ENCODE data around the gene C2.
"Not testable (repeated sequence)": the region's sequence is repeated elsewhere in the genome, so short reads cannot be mapped to it uniquely, and the experiment has no call there.

C2 gene

DNA sequence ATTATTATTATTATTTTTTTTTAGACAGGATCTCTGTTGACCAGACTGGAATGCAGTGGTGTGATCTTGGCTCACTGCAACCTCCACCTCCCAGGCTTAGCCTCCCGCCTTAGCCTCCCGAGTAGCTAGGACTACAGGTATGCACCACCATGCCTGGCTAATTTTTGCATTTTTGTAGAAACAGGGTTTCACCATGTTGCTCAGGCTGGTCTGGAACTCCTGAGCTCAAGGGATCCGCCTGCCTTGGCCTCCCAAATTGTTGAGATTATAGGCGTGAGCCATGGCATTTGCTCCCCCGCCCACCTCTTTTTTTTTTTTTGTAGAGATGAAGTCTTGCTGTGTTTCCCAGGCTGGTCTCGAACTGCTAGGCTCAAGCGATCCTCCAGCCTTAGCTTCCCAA lies 18.2 kb upstream of the C2 start:
- H3K36me3 ChIP-seq (ENCODE audit: insufficient read depth, low read length); H3K27ac ChIP-seq (ENCODE audit: low read depth, low read length); H3K4me3 ChIP-seq (ENCODE audit: low read depth in 1 of 2, low read length in 2 of 2); H3K9me3 ChIP-seq (ENCODE audit: low read length); H3K9ac ChIP-seq (ENCODE audit: low read length); H3K4me1 ChIP-seq (ENCODE audit: insufficient read depth, low read length); H3K27me3 ChIP-seq (ENCODE audit: control insufficient read depth in 1 of 2, insufficient read depth in 2 of 2, low read length in 2 of 2): not testable (repeated sequence)

DNA sequence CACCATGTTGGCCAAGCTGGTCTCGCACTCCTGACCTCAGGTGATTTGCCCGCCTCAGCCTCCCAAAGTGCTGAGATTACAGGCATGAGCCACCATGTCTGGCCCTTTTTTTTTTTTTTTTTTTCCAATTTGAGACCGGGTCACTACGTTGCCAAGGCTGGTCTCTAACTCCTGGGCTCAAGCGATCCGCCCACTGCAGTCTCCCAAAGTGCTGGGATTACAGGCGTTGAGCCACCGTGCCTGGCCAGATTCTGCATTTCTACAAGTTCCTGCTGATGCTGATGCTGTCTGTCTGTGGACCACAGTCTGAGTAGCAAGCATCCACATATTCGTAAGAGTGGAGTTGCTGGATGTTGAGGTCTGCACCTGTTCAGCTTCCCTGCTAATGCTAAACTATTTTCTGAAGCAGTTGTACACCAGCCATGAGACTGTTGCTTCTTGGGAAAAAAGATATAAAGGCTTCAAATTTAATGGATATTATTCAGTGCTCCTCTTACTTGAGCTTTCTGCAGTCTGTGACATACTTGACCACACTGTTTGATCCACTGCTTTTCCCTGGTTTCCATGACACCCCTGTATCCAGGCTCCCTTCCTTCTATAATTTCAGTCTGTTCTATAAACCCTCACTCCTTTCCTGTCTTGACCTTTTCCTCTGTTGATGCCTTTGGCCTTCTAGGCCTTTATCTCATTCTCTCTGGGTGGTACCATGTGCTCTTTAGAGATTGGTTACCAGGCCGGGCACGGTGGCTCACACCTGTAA lies 15.5 kb upstream of the C2 start:
- no peak overlapping the region for H3K9ac ChIP-seq (ENCODE audit: low read length)
- H3K4me3 ChIP-seq (ENCODE audit: low read depth in 1 of 2, low read length in 2 of 2) = no peak overlapping the region
- H3K27me3 ChIP-seq (ENCODE audit: control insufficient read depth in 1 of 2, insufficient read depth in 2 of 2, low read length in 2 of 2) = no peaks in the 10 kb centered on the region
- no peaks in the 10 kb centered on the region for H3K36me3 ChIP-seq (ENCODE audit: insufficient read depth, low read length)
- no peaks in the 10 kb centered on the region for H3K9me3 ChIP-seq (ENCODE audit: low read length)
- no peaks in the 10 kb centered on the region for H3K4me1 ChIP-seq (ENCODE audit: insufficient read depth, low read length)
- H3K27ac ChIP-seq (ENCODE audit: low read depth, low read length) = no peak overlapping the region

DNA sequence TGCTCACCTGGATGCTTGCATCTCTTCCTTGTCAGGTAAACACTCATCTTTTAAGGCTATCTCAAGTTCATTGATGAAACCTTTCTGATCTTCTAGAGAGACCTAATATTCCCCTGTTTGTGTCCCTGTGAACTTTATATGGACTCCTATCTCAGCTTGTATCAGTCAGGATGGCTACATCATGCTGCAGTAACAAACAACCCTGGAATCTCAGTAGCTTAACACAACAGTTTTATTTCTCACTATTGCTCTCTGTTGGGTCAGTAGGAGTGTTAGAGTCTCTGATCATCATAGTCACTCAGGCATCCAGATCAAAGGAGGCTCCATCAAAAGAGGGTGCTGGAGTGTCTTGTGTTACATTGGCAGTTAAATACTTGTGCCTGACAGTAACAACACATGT lies 12.2 kb upstream of the C2 start:
- no peak overlapping the region for H3K9ac ChIP-seq (ENCODE audit: low read length)
- no peaks in the 10 kb centered on the region for H3K27me3 ChIP-seq (ENCODE audit: control insufficient read depth in 1 of 2, insufficient read depth in 2 of 2, low read length in 2 of 2)
- no peaks in the 10 kb centered on the region for H3K4me1 ChIP-seq (ENCODE audit: insufficient read depth, low read length)
- H3K4me3 ChIP-seq (ENCODE audit: low read depth in 1 of 2, low read length in 2 of 2) = no peak overlapping the region
- no peaks in the 10 kb centered on the region for H3K9me3 ChIP-seq (ENCODE audit: low read length)
- no peaks in the 10 kb centered on the region for H3K36me3 ChIP-seq (ENCODE audit: insufficient read depth, low read length)
- H3K27ac ChIP-seq (ENCODE audit: low read depth, low read length) = no peak overlapping the region

DNA sequence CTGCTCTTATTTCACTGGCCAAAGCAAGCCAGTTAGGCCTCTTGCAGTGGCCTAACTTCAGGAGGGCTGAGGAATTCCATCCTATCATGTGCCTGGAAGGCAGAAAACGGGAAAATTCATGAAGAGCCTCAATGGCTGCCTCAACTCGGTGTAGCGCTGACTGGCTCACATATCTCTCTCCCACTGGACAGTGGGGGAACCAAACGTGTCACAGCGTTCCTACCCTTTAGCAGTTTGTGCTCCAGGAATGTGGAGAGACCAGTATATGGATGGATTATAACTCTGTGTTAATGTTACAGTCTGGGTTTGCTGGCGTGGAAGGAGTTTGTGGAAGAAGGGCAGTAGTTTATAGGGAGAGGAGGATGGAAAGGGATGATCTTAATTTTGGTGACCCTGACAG lies 11.8 kb upstream of the C2 start:
- Histone ChIP-seq H3K4me3 (ENCODE audit: low read depth in 1 of 2, low read length in 2 of 2) (no peak overlapping the region), H3K4me1 (ENCODE audit: insufficient read depth, low read length) (no peaks in the 10 kb centered on the region), H3K27ac (ENCODE audit: low read depth, low read length) (no peak overlapping the region), H3K27me3 (ENCODE audit: control insufficient read depth in 1 of 2, insufficient read depth in 2 of 2, low read length in 2 of 2) (no peaks in the 10 kb centered on the region), H3K9me3 (ENCODE audit: low read length) (no peaks in the 10 kb centered on the region), H3K36me3 (ENCODE audit: insufficient read depth, low read length) (no peaks in the 10 kb centered on the region), H3K9ac (ENCODE audit: low read length) (no peak overlapping the region)

DNA sequence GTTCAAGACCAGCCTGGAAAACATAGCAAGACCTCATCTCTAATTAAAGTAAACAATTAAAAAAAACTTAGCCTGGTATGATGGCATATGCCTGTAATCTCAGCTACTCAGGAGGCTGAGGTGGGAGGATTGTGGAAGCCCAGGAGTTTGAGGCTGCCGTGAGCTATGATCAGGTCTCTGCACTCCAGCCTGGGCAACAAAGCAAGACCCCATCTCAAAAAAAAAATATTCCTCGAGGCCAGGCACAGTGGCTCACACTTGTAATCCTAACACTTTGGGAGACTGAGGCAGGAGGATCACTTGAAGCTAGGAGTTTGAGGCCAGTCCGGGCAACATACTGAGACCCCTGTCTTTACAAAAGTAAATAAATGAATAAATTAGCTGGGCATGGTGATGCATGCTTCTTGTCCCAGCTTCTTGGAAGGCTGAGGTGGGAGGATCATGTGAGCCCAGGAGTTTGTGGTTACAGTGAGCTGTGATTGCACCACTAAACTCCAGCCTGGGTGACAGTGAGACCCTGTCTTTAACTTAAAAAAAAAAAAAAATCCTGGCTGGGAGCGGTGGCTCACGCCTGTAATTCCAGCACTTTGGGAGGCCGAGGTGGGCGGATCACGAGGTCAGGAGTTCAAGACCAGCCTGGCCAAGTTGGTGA lies 9.3 kb upstream of the C2 start:
- Histone ChIP-seq H3K9ac (ENCODE audit: low read length) (no peak overlapping the region), H3K4me1 (ENCODE audit: insufficient read depth, low read length) (no peaks in the 10 kb centered on the region), H3K27me3 (ENCODE audit: control insufficient read depth in 1 of 2, insufficient read depth in 2 of 2, low read length in 2 of 2) (no peaks in the 10 kb centered on the region), H3K9me3 (ENCODE audit: low read length) (no peaks in the 10 kb centered on the region), H3K36me3 (ENCODE audit: insufficient read depth, low read length) (no peaks in the 10 kb centered on the region), H3K27ac (ENCODE audit: low read depth, low read length) (no peak overlapping the region), H3K4me3 (ENCODE audit: low read depth in 1 of 2, low read length in 2 of 2) (no peak overlapping the region)

DNA sequence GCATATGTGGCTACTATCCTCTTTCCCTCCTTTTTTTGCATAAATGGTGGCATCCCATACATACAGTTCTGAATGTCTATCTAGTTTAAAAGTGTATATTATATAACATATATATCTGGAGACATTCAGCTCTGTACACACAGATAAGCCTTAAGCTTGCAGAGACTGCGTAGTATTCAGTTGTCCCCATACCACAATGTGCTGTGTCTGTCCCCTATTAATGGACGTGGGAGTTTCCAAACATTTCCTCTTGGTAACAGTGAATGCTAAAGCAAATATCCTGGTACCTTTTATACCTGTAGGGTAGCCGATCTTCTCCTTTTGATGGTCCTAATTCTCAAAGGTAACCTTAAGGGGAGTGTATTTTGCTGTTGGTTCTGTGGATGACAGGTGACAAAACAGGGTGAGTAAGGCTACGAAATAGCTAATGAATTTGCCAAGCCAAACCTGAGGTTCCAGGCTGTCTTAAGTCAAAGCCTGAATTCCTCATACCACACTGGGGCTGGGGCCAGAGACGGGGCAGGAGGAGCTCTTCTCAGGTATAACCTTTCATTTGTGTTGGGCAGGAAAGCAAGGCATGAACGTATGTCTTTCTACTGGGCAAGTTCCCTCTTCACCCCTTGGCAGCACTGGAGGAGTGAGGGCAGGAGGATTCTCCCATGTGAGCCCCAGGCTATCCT lies 7.8 kb upstream of the C2 start:
- Histone ChIP-seq H3K9ac (ENCODE audit: low read length) (no peak overlapping the region), H3K4me1 (ENCODE audit: insufficient read depth, low read length) (no peaks in the 10 kb centered on the region)

DNA sequence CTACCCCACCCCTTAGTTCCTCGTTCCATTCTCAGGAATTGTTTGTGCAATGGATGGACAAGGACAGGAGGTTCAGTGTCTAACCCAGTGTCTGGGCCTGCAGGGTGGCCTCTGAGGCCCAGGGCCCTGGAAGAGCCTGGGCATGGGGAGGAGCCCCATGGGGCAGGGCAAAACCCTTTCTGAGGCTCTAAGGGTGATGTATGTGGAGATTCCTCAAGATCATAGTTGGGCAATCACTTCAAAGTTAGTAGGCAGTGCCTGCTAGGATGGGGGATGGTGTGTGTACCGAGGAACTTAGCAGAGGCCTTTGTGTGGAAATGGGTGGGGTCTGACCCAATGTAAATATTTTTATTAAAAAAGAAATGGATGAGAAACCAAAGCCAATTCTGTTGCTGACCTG lies 6.7 kb upstream of the C2 start:
- H3K9me3 ChIP-seq (ENCODE audit: low read length) = no peaks in the 10 kb centered on the region
- no peak overlapping the region for H3K4me3 ChIP-seq (ENCODE audit: low read depth in 1 of 2, low read length in 2 of 2)
- H3K9ac ChIP-seq (ENCODE audit: low read length) = no peak overlapping the region
- H3K4me1 ChIP-seq (ENCODE audit: insufficient read depth, low read length) = no peaks in the 10 kb centered on the region
- no peaks in the 10 kb centered on the region for H3K27me3 ChIP-seq (ENCODE audit: control insufficient read depth in 1 of 2, insufficient read depth in 2 of 2, low read length in 2 of 2)
- no peaks in the 10 kb centered on the region for H3K36me3 ChIP-seq (ENCODE audit: insufficient read depth, low read length)
- no peak overlapping the region for H3K27ac ChIP-seq (ENCODE audit: low read depth, low read length)

More for the DNA sequence above, 7.8 kb upstream of the C2 start:
- Histone ChIP-seq H3K27me3 (ENCODE audit: control insufficient read depth in 1 of 2, insufficient read depth in 2 of 2, low read length in 2 of 2) (no peaks in the 10 kb centered on the region), H3K4me3 (ENCODE audit: low read depth in 1 of 2, low read length in 2 of 2) (no peak overlapping the region), H3K36me3 (ENCODE audit: insufficient read depth, low read length) (no peaks in the 10 kb centered on the region), H3K27ac (ENCODE audit: low read depth, low read length) (no peak overlapping the region), H3K9me3 (ENCODE audit: low read length) (no peaks in the 10 kb centered on the region)

DNA sequence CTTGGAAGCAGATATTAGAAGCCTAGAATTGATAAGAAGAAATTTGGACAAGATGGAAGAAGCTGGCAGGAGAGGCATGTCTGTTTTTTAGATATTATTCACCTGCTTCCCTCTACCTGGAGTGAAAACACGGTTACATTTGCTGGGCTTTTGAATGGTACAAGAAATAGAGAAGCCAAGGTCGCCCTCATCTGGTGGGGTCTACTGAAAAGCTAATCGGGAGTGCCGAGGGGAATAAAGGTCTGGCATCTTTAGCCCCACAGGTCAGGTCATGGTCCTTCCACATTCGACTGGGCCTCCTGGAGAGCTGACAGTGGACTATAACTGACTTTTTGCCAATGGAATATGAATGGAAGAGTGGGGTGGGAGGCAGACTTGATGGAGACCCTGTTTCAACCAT lies 4.6 kb upstream of the C2 start:
- H3K4me1 ChIP-seq (ENCODE audit: insufficient read depth, low read length) = no peaks in the 10 kb centered on the region
- no peak overlapping the region for H3K27ac ChIP-seq (ENCODE audit: low read depth, low read length)
- H3K9ac ChIP-seq (ENCODE audit: low read length) = no peak overlapping the region
- H3K36me3 ChIP-seq (ENCODE audit: insufficient read depth, low read length) = no peaks in the 10 kb centered on the region
- H3K27me3 ChIP-seq (ENCODE audit: control insufficient read depth in 1 of 2, insufficient read depth in 2 of 2, low read length in 2 of 2) = no peaks in the 10 kb centered on the region
- H3K9me3 ChIP-seq (ENCODE audit: low read length) = no peaks in the 10 kb centered on the region
- H3K4me3 ChIP-seq (ENCODE audit: low read depth in 1 of 2, low read length in 2 of 2) = no peak overlapping the region

DNA sequence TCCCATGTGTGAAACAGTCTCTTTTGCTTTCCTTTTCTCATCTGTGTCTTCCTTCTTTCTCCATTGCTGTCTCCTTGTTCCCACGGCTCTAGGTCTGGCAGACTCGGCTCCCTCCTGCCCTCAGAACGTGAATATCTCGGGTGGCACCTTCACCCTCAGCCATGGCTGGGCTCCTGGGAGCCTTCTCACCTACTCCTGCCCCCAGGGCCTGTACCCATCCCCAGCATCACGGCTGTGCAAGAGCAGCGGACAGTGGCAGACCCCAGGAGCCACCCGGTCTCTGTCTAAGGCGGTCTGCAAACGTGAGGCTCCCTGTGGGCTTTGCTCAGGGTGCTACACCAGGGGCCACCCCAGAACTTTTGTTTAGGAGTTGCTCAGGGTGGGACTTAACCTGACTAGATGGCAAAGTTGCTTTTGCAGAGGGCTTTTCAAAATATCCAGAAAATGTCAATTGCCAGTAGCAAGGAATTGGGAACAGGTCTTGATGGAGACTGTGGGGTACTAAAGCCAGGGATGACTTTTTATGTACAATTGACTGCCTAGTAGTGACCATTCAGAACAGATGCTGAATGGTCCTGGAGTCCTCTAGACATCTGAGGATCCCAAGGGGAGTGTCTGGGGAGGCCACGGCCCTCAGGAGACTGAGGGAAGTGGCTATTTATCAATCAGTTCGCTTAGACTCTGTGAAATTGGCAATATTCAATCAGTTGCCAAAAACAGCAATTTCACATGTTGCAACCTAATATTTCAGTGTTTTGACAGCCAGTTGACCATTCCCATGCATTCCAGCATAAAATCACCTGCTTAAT lies 550 bp downstream of the C2 start:
- no peaks in the 10 kb centered on the region for H3K4me1 ChIP-seq (ENCODE audit: insufficient read depth, low read length)
- H3K27me3 ChIP-seq (ENCODE audit: control insufficient read depth in 1 of 2, insufficient read depth in 2 of 2, low read length in 2 of 2) = no peaks in the 10 kb centered on the region
- H3K36me3 ChIP-seq (ENCODE audit: insufficient read depth, low read length) = no peaks in the 10 kb centered on the region
- H3K27ac ChIP-seq (ENCODE audit: low read depth, low read length) = no peak overlapping the region
- H3K4me3 ChIP-seq (ENCODE audit: low read depth in 1 of 2, low read length in 2 of 2) = peak overlapping the region in 1 of 2 donors; percentile 21
- H3K9me3 ChIP-seq (ENCODE audit: low read length) = no peaks in the 10 kb centered on the region
- H3K9ac ChIP-seq (ENCODE audit: low read length) = no peak overlapping the region

DNA sequence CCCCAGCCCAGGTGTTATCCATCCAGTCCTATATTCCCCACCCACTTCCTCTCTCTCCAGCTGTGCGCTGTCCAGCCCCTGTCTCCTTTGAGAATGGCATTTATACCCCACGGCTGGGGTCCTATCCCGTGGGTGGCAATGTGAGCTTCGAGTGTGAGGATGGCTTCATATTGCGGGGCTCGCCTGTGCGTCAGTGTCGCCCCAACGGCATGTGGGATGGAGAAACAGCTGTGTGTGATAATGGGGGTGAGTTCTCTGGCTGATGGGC lies 1.1 kb downstream of the C2 start:
- no peak overlapping the region for H3K9ac ChIP-seq (ENCODE audit: low read length)
- no peaks in the 10 kb centered on the region for H3K27me3 ChIP-seq (ENCODE audit: control insufficient read depth in 1 of 2, insufficient read depth in 2 of 2, low read length in 2 of 2)
- no peaks in the 10 kb centered on the region for H3K9me3 ChIP-seq (ENCODE audit: low read length)
- peak overlapping the region in 1 of 2 donors; percentile 21 for H3K4me3 ChIP-seq (ENCODE audit: low read depth in 1 of 2, low read length in 2 of 2)
- H3K4me1 ChIP-seq (ENCODE audit: insufficient read depth, low read length) = no peaks in the 10 kb centered on the region
- no peak overlapping the region for H3K27ac ChIP-seq (ENCODE audit: low read depth, low read length)
- H3K36me3 ChIP-seq (ENCODE audit: insufficient read depth, low read length) = no peaks in the 10 kb centered on the region

DNA sequence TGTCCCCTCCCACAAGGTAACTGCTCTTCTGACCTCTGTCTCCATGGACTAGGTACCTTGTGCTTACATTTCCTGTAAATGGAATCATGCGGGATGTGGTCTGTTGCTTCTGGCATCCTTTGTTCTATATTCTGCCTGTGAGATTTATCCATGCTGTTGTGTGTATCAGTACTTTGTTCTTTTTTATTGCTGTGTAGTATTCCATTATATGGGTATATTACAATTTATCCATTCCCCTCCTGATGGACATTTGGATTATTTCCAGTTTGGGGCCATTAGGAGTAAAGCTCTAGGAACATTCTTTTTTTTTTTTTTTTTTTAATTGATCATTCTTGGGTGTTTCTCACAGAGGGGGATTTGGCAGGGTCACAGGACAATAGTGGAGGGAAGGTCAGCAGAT lies 3.4 kb downstream of the C2 start:
- no peaks in the 10 kb centered on the region for H3K4me1 ChIP-seq (ENCODE audit: insufficient read depth, low read length)
- no peaks in the 10 kb centered on the region for H3K36me3 ChIP-seq (ENCODE audit: insufficient read depth, low read length)
- no peaks in the 10 kb centered on the region for H3K9me3 ChIP-seq (ENCODE audit: low read length)
- H3K27me3 ChIP-seq (ENCODE audit: control insufficient read depth in 1 of 2, insufficient read depth in 2 of 2, low read length in 2 of 2) = no peaks in the 10 kb centered on the region
- H3K4me3 ChIP-seq (ENCODE audit: low read depth in 1 of 2, low read length in 2 of 2) = no peak overlapping the region
- no peak overlapping the region for H3K27ac ChIP-seq (ENCODE audit: low read depth, low read length)
- H3K9ac ChIP-seq (ENCODE audit: low read length) = no peak overlapping the region

Measured in muscle layer of colon (tissue), 2 donors.